Astrocyte of the cerebellum (primary cell): ENCODE results near the gene SPRR1A.

Experiments
- DNase-seq: peaks from one replicate; pipeline ENCODE4 v3.0.0-alpha.2; 2011; ENCODE audit warnings: low read depth
- H3K4me3 ChIP-seq: 2 replicates; pipeline ENCODE4 v1.5.1; 2011; ENCODE audit warnings: mild to moderate bottlenecking, low read depth, low read length, moderate library complexity
- CTCF ChIP-seq: IDR thresholded peaks from 2 replicates; pipeline ENCODE4 v1.5.1; 2012; ENCODE audit warnings: low read length, low read depth, moderate library complexity, mild to moderate bottlenecking; ENCODE audit errors: missing control alignments
- in situ Hi-C: cut with HindIII; loops from 2 replicates; pipeline ENCODE4 v1.10.0; 2017; ENCODE audit warnings: low sequenced_read_pairs

The SPRR1A gene

GRCh38 chr1:152981146-152981871 lies 2.6 kb upstream of the SPRR1A start:
- no peak for DNase-seq
- in situ Hi-C loops, result no loop called here
- TF ChIP-seq CTCF, result no peak
- H3K4me3 ChIP-seq, result no peak overlapping the region

GRCh38 chr1:152982076-152982475 lies 1.8 kb upstream of the SPRR1A start:
- DNase-seq, result no peak
- in situ Hi-C loops, result no loop called here
- no peak for TF ChIP-seq CTCF
- no peak overlapping the region for H3K4me3 ChIP-seq

- no peak overlapping the region for H3K4me3 ChIP-seq
- in situ Hi-C loops, result no loop called here
- no peak for TF ChIP-seq CTCF
- DNase-seq, result no peak
Observed at GRCh38 chr1:152983234-152983633, 647 bp upstream of the SPRR1A start.

GRCh38 chr1:152986578-152986977 lies 2.7 kb downstream of the SPRR1A start:
- H3K4me3 ChIP-seq, result no peak overlapping the region
- no peak for TF ChIP-seq CTCF
- in situ Hi-C loops, result no loop called here
- no peak for DNase-seq

GRCh38 chr1:152993186-152993585 lies 9.3 kb downstream of the SPRR1A start:
- in situ Hi-C loops, result no loop called here
- no peak for TF ChIP-seq CTCF
- no peak for DNase-seq
- no peak overlapping the region for H3K4me3 ChIP-seq

- H3K4me3 ChIP-seq, result no peak overlapping the region
- TF ChIP-seq CTCF, result no peak
- DNase-seq, result no peak
- in situ Hi-C loops, result no loop called here
Observed at GRCh38 chr1:152995842-152996241, 12.0 kb downstream of the SPRR1A start.
